ENCODE results near the gene DIP2B. TPM values are rescaled to one million over a fixed set of nuclear protein-coding genes. Genes with fewer than 3 reads are reported as not detected.

The DIP2B gene
- total and polyA plus RNA-seq, 2 of the 13 experiments (the other 11 are each of a cell fraction or from before 2014, with no cell fraction given), result 32.1 to 35.8 TPM

DNA sequence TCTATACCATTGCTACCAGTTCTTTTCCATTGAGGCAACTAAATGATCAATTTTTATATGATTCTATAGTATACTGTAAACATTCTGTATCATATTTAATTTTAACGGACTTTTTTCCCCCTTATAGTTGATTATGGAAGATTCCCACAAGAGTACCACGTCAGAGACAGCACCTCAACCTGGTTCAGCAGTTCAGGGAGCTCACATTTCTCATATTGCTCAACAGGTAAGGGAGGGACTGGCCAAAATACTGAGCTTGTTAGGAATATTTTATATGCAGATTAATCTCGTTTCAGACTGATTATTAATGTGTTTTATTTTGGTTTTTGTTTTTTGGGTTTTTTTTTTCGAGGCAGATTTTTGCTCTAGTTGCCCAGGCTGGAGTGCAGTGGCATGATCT, 275.2 kb downstream of the DIP2B start:
- Histone ChIP-seq H3K4me1 (ENCODE audit: insufficient read depth, low read length) (peaks cover 12% of the 10 kb centered on the region), H3K79me2 (ENCODE audit: insufficient read depth, low read length) (peaks cover 38% of the 10 kb centered on the region), H3K27ac (ENCODE audit: extremely low read length, insufficient read depth, low read length) (no peak overlapping the region), H3K4me3 (replicated peaks in 1 of 3; ENCODE audit: insufficient read depth in 1 of 3, low read depth in 2 of 3, low read length in 3 of 3) (no peak overlapping the region), H3K4me2 (ENCODE audit: low read depth, low read length) (no peak overlapping the region), H3K9ac (ENCODE audit: insufficient read depth, low read depth, low read length) (no peak overlapping the region), H3K9me3 (ENCODE audit: low read length) (no peaks in the 10 kb centered on the region), H2AFZ (ENCODE audit: low read length) (no peak overlapping the region), H3K36me3 (replicated peaks in 1 of 2; ENCODE audit: control insufficient read depth in 1 of 2, insufficient read depth in 2 of 2, low read length in 2 of 2) (peaks cover 2 to 4% of the 10 kb centered on the region in 2 experiments; a peak in 2 of 5 replicates), H4K20me1 (ENCODE audit: insufficient read depth, low read length) (no peaks in the 10 kb centered on the region), H3K27me3 (ENCODE audit: control insufficient read depth in 1 of 2, insufficient read depth in 2 of 2, low read length in 2 of 2) (no peaks in the 10 kb centered on the region)
- CTCF ChIA-PET (ENCODE audit: low intra/inter-chr PET ratio, low total read pairs), result no interaction called here
- intact Hi-C loops (cut with micrococcal nuclease; ENCODE audit: unreplicated experiment), result no loop called here
- TF ChIP-seq, protein P1, sequence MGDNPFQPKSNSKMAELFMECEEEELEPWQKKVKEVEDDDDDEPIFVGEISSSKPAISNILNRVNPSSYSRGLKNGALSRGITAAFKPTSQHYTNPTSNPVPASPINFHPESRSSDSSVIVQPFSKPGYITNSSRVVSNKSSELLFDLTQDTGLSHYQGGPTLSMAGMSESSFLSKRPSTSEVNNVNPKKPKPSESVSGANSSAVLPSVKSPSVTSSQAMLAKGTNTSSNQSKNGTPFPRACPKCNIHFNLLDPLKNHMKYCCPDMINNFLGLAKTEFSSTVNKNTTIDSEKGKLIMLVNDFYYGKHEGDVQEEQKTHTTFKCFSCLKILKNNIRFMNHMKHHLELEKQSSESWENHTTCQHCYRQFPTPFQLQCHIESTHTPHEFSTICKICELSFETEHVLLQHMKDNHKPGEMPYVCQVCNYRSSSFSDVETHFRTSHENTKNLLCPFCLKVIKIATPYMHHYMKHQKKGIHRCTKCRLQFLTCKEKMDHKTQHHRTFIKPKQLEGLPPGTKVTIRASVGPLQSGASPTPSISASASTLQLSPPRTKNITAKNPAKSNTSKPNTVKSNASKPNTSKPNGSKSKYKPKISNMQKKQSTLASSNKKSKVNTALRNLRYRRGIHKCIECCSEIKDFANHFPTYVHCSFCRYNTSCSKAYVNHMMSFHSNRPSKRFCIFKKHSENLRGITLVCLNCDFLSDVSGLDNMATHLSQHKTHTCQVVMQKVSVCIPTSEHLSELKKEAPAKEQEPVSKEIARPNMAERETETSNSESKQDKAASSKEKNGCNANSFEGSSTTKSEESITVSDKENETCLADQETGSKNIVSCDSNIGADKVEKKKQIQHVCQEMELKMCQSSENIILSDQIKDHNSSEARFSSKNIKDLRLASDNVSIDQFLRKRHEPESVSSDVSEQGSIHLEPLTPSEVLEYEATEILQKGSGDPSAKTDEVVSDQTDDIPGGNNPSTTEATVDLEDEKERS (CRISPR knock-in tag; IDR thresholded peaks at IDR 0.05), result no peak
- TF ChIP-seq NFE2 (CRISPR knock-in tag; IDR thresholded peaks at IDR 0.05), result no peak
- DNase-seq (ENCODE audit: low spot score) (no peak), FAIRE-seq (no peak), ATAC-seq (no peak)
- in situ Hi-C loops (cut with HindIII; ENCODE audit: extremely low pct_ligation_motif_present, low pct_unique_long_range_greater_than_20kb), result no loop called here
- WGBS (ENCODE audit: low lambda C conversion rate), result 92% methylated on average over 4 of the region's 4 CpGs
- POLR2A ChIA-PET, result no interaction called here
- no TSS peak for BruUV-seq (replicated peaks)

DNA sequence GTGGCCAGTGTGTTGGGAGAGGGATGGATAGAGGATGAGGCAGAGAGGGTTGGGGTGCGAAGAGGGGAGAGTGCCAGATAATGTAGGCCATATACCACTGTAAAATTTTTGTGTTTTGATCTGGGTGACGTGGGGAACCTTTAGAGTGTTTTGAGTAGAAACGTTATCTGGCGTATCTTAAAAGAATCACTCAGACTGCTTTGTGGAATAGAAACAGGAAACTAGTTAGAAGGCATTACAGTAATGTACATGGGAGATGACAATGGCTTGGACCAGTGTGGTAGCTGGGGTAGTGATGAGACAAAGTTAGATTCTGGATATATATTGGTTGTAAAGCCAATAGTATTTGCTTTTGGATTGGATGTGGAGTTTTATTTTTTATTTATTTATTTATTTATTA, 279.7 kb downstream of the DIP2B start:
- in situ Hi-C loops (cut with HindIII; ENCODE audit: extremely low pct_ligation_motif_present, low pct_unique_long_range_greater_than_20kb), result no loop called here
- 97% methylated on average over 4 of the region's 4 CpGs for WGBS (ENCODE audit: low lambda C conversion rate)
- intact Hi-C loops (cut with micrococcal nuclease; ENCODE audit: unreplicated experiment), result no loop called here
- Histone ChIP-seq H3K36me3 (replicated peaks in 1 of 2; ENCODE audit: control insufficient read depth in 1 of 2, insufficient read depth in 2 of 2, low read length in 2 of 2) (peaks cover 2 to 4% of the 10 kb centered on the region in 2 experiments; a peak in 3 of 5 replicates), H3K9ac (ENCODE audit: insufficient read depth, low read depth, low read length) (no peak overlapping the region), H4K20me1 (ENCODE audit: insufficient read depth, low read length) (no peaks in the 10 kb centered on the region), H3K9me3 (ENCODE audit: low read length) (no peaks in the 10 kb centered on the region), H3K4me1 (ENCODE audit: insufficient read depth, low read length) (peaks cover 42% of the 10 kb centered on the region), H3K4me2 (ENCODE audit: low read depth, low read length) (no peak overlapping the region), H3K79me2 (ENCODE audit: insufficient read depth, low read length) (peaks cover 10% of the 10 kb centered on the region), H3K27ac (ENCODE audit: extremely low read length, insufficient read depth, low read length) (no peak overlapping the region), H2AFZ (ENCODE audit: low read length) (no peak overlapping the region), H3K27me3 (ENCODE audit: control insufficient read depth in 1 of 2, insufficient read depth in 2 of 2, low read length in 2 of 2) (no peaks in the 10 kb centered on the region), H3K4me3 (replicated peaks in 1 of 3; ENCODE audit: insufficient read depth in 1 of 3, low read depth in 2 of 3, low read length in 3 of 3) (no peak overlapping the region)
- DNase-seq (ENCODE audit: low spot score), result no peak
- ChIA-PET POLR2A (no interaction called here), CTCF (ENCODE audit: low intra/inter-chr PET ratio, low total read pairs) (no interaction called here)
- no peak for FAIRE-seq
- BruUV-seq (replicated peaks), result no TSS peak
- no peak for ATAC-seq
- TF ChIP-seq NR3C1 (CRISPR knock-in tag; IDR thresholded peaks at IDR 0.05) (no peak), RBAK (CRISPR knock-in tag; IDR thresholded peaks at IDR 0.05) (no peak), ZNF781 (CRISPR knock-in tag; IDR thresholded peaks at IDR 0.05; ENCODE audit: borderline replicate concordance, not compliant biosample characterization) (no peak), ZNF598 (CRISPR knock-in tag; IDR thresholded peaks at IDR 0.05; ENCODE audit: borderline replicate concordance) (no peak), ZNF558 (CRISPR knock-in tag; IDR thresholded peaks at IDR 0.05; ENCODE audit: borderline replicate concordance) (no peak)
- TF ChIP-seq, protein P2, sequence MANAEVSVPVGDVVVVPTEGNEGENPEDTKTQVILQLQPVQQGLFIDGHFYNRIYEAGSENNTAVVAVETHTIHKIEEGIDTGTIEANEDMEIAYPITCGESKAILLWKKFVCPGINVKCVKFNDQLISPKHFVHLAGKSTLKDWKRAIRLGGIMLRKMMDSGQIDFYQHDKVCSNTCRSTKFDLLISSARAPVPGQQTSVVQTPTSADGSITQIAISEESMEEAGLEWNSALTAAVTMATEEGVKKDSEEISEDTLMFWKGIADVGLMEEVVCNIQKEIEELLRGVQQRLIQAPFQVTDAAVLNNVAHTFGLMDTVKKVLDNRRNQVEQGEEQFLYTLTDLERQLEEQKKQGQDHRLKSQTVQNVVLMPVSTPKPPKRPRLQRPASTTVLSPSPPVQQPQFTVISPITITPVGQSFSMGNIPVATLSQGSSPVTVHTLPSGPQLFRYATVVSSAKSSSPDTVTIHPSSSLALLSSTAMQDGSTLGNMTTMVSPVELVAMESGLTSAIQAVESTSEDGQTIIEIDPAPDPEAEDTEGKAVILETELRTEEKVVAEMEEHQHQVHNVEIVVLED (CRISPR knock-in tag; IDR thresholded peaks at IDR 0.05; ENCODE audit: borderline replicate concordance), result no peak
